Right kidney (tissue), 1 donor: ENCODE results near the gene THPO.

Source experiments
- DNase-seq: peaks from one replicate; pipeline ENCODE4 v3.0.0-alpha.2; 2016

The THPO gene

GRCh38 chr3:184384856-184385422 is 6.9 kb upstream of the THPO start:
- no peak for DNase-seq

- DNase-seq = no peak
These were observed 6.3 kb upstream of the THPO start for GRCh38 chr3:184384342-184384741.

- no peak for DNase-seq
These were observed 5.2 kb upstream of the THPO start for GRCh38 chr3:184383033-184383740.

- no peak for DNase-seq
These were observed 4.5 kb upstream of the THPO start for GRCh38 chr3:184382326-184383032.

DNA sequence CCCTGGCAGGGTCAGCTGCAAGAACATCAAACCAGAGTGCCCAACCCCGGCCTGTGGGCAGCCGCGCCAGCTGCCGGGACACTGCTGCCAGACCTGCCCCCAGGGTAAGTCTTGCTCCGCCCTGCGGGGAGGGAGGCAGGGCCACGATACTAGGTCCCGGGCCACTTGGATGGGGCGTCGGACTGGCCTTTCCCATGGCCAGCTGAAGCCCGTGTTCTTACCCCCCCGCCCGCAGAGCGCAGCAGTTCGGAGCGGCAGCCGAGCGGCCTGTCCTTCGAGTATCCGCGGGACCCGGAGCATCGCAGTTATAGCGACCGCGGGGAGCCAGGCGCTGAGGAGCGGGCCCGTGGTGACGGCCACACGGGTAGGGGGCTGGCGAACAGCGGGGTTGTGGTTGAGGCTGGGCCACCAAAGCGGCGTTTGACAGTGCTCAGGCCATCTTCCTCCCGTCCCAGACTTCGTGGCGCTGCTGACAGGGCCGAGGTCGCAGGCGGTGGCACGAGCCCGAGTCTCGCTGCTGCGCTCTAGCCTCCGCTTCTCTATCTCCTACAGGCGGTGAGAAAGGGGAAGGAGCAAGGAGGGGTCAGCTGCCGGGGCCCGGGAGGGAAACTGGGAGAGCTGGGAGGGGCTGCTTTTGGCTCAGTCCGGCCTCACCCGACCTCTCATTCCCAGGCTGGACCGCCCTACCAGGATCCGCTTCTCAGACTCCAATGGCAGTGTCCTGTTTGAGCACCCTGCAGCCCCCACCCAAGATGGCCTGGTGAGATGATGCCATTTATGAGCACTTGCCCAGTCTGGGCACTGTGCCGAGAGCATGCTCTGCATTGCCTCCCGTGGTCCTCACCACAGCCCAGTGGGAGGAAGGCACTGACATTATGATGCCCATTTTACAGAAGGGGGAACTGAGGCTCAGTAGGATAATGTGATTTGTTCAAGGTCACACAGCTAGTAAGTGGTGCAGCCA is 3.5 kb upstream of the THPO start:
- peak; percentile 72 for DNase-seq

GRCh38 chr3:184380627-184381260 is 2.7 kb upstream of the THPO start:
- peak; percentile 65 for DNase-seq

DNA sequence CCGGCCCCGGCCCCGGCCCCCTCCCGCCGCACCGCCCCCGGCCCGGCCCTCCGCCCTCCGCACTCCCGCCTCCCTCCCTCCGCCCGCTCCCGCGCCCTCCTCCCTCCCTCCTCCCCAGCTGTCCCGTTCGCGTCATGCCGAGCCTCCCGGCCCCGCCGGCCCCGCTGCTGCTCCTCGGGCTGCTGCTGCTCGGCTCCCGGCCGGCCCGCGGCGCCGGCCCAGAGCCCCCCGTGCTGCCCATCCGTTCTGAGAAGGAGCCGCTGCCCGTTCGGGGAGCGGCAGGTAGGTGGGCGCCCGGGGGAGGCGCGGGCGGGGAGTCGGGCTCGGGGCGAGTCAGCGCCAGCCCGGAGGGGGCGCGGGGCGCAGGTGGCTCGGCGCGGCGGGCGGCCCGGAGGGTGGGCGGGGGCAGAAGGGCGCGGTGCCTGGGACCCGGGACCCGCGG is 2.2 kb upstream of the THPO start:
- DNase-seq = peak; percentile 50

- peak; percentile 61 for DNase-seq
These were observed 1.6 kb upstream of the THPO start, which contains the start of gene CHRD for GRCh38 chr3:184379358-184380184. Gene CHRD (plus strand): TSS chr3:184380054. CDS start chr3:184380319, 265 bp downstream.

DNA sequence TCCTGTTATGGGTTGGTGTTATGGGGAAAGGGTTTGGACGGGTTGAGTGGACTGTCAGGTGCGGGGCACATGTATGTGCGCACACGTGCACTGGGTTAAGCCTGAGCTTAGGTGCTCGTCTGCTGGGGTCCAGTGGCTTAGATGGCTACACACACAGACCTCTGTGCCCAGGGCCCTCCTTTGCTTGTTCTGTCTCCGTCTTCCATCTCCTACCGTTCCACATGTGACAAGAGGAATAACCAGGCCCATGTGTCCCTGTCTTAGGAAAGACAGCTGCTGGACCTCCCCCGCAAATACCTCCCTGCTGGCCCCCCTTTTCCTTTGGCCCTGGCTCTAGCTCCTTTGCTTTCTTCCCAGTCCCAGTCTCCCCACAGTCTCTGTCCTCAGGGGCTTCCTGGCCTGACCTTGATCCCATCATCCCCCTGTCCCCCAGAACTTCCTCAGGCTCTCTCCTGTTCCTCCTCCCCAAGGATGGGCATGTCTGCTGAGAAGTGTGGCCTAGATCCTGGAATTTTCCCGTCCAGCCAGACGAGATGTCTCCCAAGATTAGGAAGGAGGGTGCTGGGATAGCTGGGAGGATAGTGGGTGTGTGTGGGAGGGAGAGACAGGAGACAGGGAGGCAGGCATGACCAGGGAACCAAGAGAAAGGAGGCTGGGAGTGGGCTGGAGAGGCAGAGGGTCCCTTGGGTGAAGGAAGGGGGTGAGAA is 797 bp upstream of the THPO start:
- peak; percentile 44 for DNase-seq

- no peak for DNase-seq
These were observed 633 bp downstream of the THPO start for GRCh38 chr3:184377374-184377773.

GRCh38 chr3:184375747-184376461 is 2.1 kb downstream of the THPO start:
- no peak for DNase-seq

DNA sequence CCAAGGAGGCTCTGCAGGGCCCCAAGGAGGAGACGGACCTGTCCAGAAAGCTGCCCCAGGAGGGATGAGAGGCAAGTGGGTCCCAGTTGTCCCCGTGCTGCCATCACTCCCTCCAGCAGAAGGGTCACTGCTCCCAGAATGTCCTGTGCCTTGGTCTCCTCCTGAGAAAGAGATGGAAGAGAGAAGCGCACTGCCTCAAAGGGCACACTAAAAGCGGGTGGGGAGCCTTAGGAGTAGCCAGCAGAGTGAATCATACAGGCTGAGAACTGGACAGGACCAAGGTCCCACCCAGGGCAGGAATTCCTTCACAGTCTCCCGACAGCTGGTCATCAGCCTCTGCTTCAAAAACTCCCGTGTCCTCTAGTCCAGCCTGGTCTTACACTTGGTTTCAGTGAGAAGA is 4.6 kb downstream of the THPO start:
- DNase-seq = no peak

- no peak for DNase-seq
These were observed 5.1 kb downstream of the THPO start for GRCh38 chr3:184372911-184373310.

DNA sequence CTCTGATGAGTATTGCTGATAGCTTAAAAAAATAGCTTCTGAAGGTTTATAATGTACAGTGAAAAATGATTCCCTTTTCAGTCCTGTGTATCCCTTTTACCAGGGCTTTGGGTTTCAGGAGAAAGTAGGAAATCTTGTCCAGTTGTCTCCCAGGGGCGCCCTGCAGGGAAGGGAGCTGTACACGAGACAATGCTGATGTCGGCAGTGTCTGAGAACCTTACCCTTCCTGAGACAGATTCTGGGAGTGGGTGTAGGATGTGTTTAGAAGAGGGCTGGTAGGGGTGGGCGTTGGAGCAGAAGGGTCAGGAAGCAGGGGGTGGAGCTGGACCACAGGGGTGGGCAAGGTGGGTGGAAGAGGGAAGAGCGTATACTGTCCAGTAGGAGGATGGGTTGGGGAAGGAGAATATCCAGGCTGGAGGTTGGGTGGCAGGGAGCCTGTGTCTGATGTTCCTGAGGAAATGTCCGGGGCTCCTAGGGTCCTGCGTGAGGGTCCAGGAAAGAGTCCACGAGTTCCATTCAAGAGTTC is 5.6 kb downstream of the THPO start:
- no peak for DNase-seq

DNA sequence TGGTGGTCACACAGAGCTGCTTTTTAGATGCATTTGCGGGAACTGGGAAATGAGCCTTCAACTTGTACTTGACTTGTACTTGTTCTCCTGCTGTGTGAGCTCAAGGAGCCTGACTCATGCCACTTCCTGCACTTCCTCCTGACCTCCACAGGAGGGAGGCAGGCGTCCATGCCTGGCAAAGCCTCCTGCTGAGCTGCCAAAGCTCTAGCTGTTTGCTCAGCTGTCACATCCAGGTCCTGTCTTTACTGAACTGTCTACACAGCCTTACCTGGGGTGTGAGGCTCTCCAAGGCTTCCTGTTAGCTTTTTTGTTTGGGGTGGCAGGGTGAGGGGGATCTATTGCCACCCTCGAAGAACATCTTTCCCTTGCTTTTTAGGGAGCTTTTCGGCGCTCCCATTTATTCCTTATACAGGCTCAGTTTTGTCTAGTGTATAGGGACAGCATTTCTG is 6.4 kb downstream of the THPO start:
- DNase-seq = peak; percentile 32

DNA sequence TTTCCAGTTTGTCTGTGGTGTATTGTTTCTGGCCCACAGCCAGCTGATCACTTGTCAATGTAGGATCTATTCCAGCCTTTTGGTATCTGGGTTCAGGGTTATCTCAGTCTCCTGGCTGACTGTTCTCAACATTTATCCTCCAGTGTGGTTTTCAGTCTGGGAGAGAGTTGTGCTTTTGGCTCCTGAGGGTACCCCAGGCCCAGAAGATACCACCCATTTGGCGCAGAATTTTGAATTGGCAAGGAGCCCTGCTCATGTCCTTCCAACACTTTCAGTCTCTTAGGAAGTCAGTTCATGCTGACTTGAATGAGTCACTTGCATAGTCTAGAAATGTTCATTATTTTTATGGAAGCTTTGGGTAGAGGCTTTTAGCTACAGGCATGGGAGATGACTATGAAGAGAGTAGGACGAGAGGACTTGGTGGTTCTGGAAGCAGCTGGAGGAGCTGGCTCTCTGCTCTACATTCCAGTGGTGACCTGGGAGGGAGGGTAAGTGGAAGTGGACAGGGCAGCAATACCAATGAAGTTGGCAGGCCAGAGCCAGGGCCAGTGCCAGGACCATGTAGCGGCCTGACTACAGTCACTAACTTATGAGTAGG is 9.3 kb downstream of the THPO start:
- no peak for DNase-seq

DNA sequence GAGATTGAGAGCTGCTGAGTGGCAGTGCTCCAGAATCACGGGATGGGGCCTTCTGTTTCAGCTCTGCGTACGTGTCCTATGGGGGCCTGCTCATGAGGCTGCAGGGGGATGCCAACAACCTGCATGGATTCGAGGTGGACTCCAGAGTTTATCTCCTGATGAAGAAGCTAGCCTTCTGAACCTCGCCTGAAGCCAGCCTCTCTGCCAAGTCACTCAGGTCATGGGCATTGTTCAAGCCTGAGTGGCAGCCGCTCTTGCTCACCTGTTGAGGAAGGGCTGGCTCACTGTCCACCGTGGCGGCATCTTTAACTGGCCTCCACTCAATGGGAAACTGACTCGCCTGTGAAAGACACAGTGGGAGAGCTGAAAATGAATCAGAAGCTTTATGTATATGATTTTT is 9.9 kb downstream of the THPO start:
- no peak for DNase-seq

DNA sequence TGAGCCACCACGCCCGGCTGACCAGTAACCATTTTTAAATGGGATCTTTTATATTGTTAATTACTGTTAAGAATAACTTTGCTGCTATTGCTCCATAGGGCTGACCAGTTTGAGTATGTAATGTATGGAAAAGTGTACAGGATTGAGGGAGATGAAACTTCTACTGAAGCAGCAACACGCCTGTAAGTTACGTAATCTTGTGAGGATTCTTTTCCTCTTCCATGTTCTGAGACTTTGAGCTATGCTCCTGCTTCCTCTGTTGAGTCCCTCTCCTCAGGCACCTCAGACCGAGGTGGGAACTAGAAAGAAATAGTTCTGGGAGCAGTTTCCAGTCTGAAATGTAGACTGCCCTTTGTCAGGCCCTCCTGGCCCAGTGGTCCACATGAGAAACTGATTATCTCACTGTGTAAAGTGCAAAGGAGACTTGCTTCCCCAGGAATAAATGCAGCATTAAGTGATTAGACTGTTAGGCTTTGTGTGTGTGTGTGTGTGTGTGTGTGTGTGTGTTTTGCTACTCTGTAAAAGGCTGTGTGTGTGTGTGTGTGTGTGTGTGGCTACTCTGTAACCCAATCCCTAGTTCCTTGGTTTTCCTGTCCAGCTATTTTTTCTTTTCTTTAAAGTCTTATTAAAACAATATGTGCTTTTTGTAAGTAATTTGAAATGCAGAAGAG is 11.3 kb downstream of the THPO start:
- no peak for DNase-seq
